Measurements from ENCODE around the gene LY6G5B. TPM values are rescaled to one million over a fixed set of nuclear protein-coding genes. Genes with fewer than 3 reads are reported as not detected.
A peak's percentile ranks its signal among the peaks of the same experiment; 100 is the strongest.

LY6G5B gene
- total and polyA plus RNA-seq, 2 donors (not counting 3 experiments of a cell fraction or from before 2014, with no cell fraction given) = 15.4 to 25.0 TPM

- no peak for TF ChIP-seq POLR2AphosphoS5 (IDR thresholded peaks at IDR 0.05; ENCODE audit: insufficient read depth, low read depth, low read length)
- no peak for TF ChIP-seq POLR2A (IDR thresholded peaks at IDR 0.05; ENCODE audit: low read depth, low read length)
- TF ChIP-seq CTCF (IDR thresholded peaks at IDR 0.05; ENCODE audit: extremely low read depth in 1 of 2, insufficient read depth in 1 of 2, low read depth in 1 of 2, low read length in 2 of 2) = no peak
- dilution Hi-C loops (cut with MboI; ENCODE audit: extremely low pct_ligation_motif_present, low sequenced_read_pairs) (no loop called here), intact Hi-C loops (cut with micrococcal nuclease) (no loop called here)
- no peak overlapping the region for H3K4me2 ChIP-seq (ENCODE audit: insufficient read depth, low read length)
- POLR2A ChIA-PET = interaction anchor here (0.5 to 1.3 kb wide), 4 partner anchors 7 to 103 kb away, joined by 3 to 7 read pairs (median 3); partner anchors contain the start of genes ABHD16A and CLIC1
- no peak for FAIRE-seq
- H3K9me3 ChIP-seq (replicated peaks; ENCODE audit: control insufficient read depth, insufficient read depth, low read length) = no peaks in the 10 kb centered on the region
- no peak overlapping the region for H3K9ac ChIP-seq (replicated peaks; ENCODE audit: extremely low read depth, insufficient read depth, low read length)
- DNase-seq (ENCODE audit: low read depth, low spot score) = no peak
- no TSS peak for BruUV-seq (replicated peaks)
- H3K27ac ChIP-seq (ENCODE audit: insufficient read depth, low read depth, low read length) = no peak overlapping the region
- CTCF ChIA-PET = interaction anchor here (1.2 to 2.3 kb wide), 5 partner anchors 8 to 59 kb away, joined by 3 to 14 read pairs (median 4); partner anchors contain the start of genes ABHD16A and DDAH2
- H3K4me3 ChIP-seq (replicated peaks in 1 of 3; ENCODE audit: insufficient read depth in 1 of 3, low read depth in 1 of 3, low read length in 3 of 3) = no peak overlapping the region
- no peaks in the 10 kb centered on the region for H3K9me1 ChIP-seq (replicated peaks; ENCODE audit: control insufficient read depth, extremely low read depth, insufficient read depth, low read length)
- peaks cover 8% of the 10 kb centered on the region for H3K4me1 ChIP-seq (ENCODE audit: control insufficient read depth, extremely low read depth, insufficient read depth, low read length)
- peak overlapping the region; percentile 52 for H2AFZ ChIP-seq (ENCODE audit: low read depth, low read length)
- H3K27me3 ChIP-seq (ENCODE audit: control insufficient read depth in 2 of 2, insufficient read depth in 2 of 2, low read length in 2 of 2) = no peaks in the 10 kb centered on the region
- no peaks in the 10 kb centered on the region for H3K79me2 ChIP-seq (ENCODE audit: control insufficient read depth, insufficient read depth, low read length)
- no peaks in the 10 kb centered on the region for H4K20me1 ChIP-seq (replicated peaks; ENCODE audit: control insufficient read depth, extremely low read depth, insufficient read depth, low read length)
- no peaks in the 10 kb centered on the region for H3K36me3 ChIP-seq (ENCODE audit: control insufficient read depth in 2 of 2, extremely low read depth in 1 of 2, insufficient read depth in 2 of 2, low read length in 2 of 2)
These were observed 40.9 kb downstream of the LY6G5B start for GRCh38 chr6:31710523-31711219.

GRCh38 chr6:31711233-31711632, 41.5 kb downstream of the LY6G5B start:
- peak overlapping the region; percentile 52 for H2AFZ ChIP-seq (ENCODE audit: low read depth, low read length)
- H4K20me1 ChIP-seq (replicated peaks; ENCODE audit: control insufficient read depth, extremely low read depth, insufficient read depth, low read length) = no peaks in the 10 kb centered on the region
- DNase-seq (ENCODE audit: low read depth, low spot score) (peak; percentile 20), FAIRE-seq (peak; percentile 55)
- no peaks in the 10 kb centered on the region for H3K9me1 ChIP-seq (replicated peaks; ENCODE audit: control insufficient read depth, extremely low read depth, insufficient read depth, low read length)
- H3K27me3 ChIP-seq (ENCODE audit: control insufficient read depth in 2 of 2, insufficient read depth in 2 of 2, low read length in 2 of 2) = no peaks in the 10 kb centered on the region
- intact Hi-C loops (cut with micrococcal nuclease) (no loop called here), dilution Hi-C loops (cut with MboI; ENCODE audit: extremely low pct_ligation_motif_present, low sequenced_read_pairs) (no loop called here)
- BruUV-seq (replicated peaks) = no TSS peak
- no peaks in the 10 kb centered on the region for H3K36me3 ChIP-seq (ENCODE audit: control insufficient read depth in 2 of 2, extremely low read depth in 1 of 2, insufficient read depth in 2 of 2, low read length in 2 of 2)
- ChIA-PET POLR2A (interaction anchor here (0.5 to 1.3 kb wide), 4 partner anchors 8 to 103 kb away, joined by 3 to 7 read pairs (median 3); partner anchors contain the start of genes ABHD16A and CLIC1), CTCF (interaction anchor here (1.2 to 2.3 kb wide), 5 partner anchors 9 to 58 kb away, joined by 3 to 14 read pairs (median 4); partner anchors contain the start of genes ABHD16A and DDAH2)
- H3K4me1 ChIP-seq (ENCODE audit: control insufficient read depth, extremely low read depth, insufficient read depth, low read length) = peaks cover 8% of the 10 kb centered on the region
- H3K4me2 ChIP-seq (ENCODE audit: insufficient read depth, low read length) = no peak overlapping the region
- no peak overlapping the region for H3K4me3 ChIP-seq (replicated peaks in 1 of 3; ENCODE audit: insufficient read depth in 1 of 3, low read depth in 1 of 3, low read length in 3 of 3)
- no peak overlapping the region for H3K27ac ChIP-seq (ENCODE audit: insufficient read depth, low read depth, low read length)
- no peak for TF ChIP-seq JUN (IDR thresholded peaks at IDR 0.05; ENCODE audit: borderline replicate concordance, insufficient read depth, insufficient read length, low read depth)
- no peak for TF ChIP-seq MYC (IDR thresholded peaks at IDR 0.05; ENCODE audit: low read depth, low read length)
- TF ChIP-seq FOS (IDR thresholded peaks at IDR 0.05; ENCODE audit: borderline replicate concordance, insufficient read depth, low read length) = no peak
- no peak for TF ChIP-seq CTCF (IDR thresholded peaks at IDR 0.05; ENCODE audit: extremely low read depth in 1 of 2, insufficient read depth in 1 of 2, low read depth in 1 of 2, low read length in 2 of 2)
- TF ChIP-seq POLR2AphosphoS5 (IDR thresholded peaks at IDR 0.05; ENCODE audit: insufficient read depth, low read depth, low read length) = peak; percentile 27
- TF ChIP-seq GATA2 (IDR thresholded peaks at IDR 0.05; ENCODE audit: insufficient read depth, insufficient read length, low read depth, low read length) = peak; percentile 36
- no peaks in the 10 kb centered on the region for H3K79me2 ChIP-seq (ENCODE audit: control insufficient read depth, insufficient read depth, low read length)
- H3K9ac ChIP-seq (replicated peaks; ENCODE audit: extremely low read depth, insufficient read depth, low read length) = no peak overlapping the region
- H3K9me3 ChIP-seq (replicated peaks; ENCODE audit: control insufficient read depth, insufficient read depth, low read length) = no peaks in the 10 kb centered on the region
